IPS-18a (cell line): Measurements from ENCODE around the gene SERPINE1.

Experiments
- H3K27ac ChIP-seq: one replicate; pipeline ENCODE4 v1.5.1; 2013; ENCODE audit warnings: low read length
- H3K27me3 ChIP-seq: one replicate; pipeline ENCODE4 v1.6.1; 2013; ENCODE audit warnings: mild to moderate bottlenecking, low read length; ENCODE audit not compliant: control insufficient read depth, insufficient read depth
- H3K36me3 ChIP-seq: one replicate; pipeline ENCODE4 v1.6.1; 2013; ENCODE audit warnings: low read depth, low read length; ENCODE audit not compliant: control insufficient read depth
- H3K4me1 ChIP-seq: one replicate; pipeline ENCODE4 v1.6.1; 2013; ENCODE audit warnings: low read depth, low read length; ENCODE audit not compliant: control insufficient read depth
- H3K4me3 ChIP-seq: one replicate; pipeline ENCODE4 v1.5.1; 2013; ENCODE audit warnings: low read length
- H3K9ac ChIP-seq: one replicate; pipeline ENCODE4 v1.6.1; 2013; ENCODE audit warnings: mild to moderate bottlenecking, low read length, moderate library complexity
- H3K9me3 ChIP-seq: one replicate; pipeline ENCODE4 v1.6.1; 2013; ENCODE audit warnings: low read depth, low read length; ENCODE audit not compliant: control insufficient read depth

Gene SERPINE1

DNA sequence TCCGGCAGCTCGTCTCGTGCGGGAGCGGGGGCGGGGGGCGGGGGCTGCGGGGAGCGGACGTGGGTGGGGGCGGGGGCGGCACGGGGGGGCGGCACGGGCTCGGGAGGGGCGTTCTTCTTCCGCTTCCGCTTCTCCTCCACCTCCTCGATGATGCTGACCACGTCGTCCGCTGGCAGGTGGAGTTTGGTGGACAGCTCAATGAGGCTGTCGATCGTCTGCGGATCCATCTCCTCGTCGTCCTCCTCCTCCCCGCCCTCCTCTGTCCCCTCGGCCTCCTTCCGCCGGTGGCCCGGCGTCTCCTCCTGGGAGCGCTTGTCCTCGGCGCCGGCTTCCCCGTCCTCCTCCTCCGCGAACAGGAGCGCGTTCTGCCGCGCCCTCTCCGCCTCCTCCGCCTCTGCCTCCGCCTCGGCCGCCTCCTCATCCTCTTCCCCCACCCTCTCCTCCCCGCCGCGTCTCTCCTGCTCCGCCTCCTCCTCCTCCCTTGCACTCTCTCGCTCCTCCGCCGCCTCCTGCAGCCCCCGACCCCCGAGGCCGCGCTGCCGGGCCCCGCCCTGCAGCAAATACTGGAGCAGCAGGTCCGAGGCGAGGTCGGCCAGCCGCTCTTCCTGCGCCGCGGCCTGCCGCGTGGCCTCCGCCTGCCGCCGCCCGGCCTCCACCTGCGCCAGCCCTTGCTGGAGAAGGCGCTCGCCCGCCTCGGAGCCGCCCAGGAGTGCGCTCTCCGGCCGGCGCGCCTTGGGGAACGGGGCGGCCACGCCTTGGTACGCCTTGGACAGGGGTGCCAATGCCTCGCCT lies 36.6 kb downstream of the SERPINE1 start:
- H3K27me3 ChIP-seq, result peaks cover 59% of the 10 kb centered on the region
- peak overlapping the region; percentile 39 for H3K9ac ChIP-seq
- H3K36me3 ChIP-seq, result no peaks in the 10 kb centered on the region
- H3K4me1 ChIP-seq, result peaks cover 40% of the 10 kb centered on the region
- no peak overlapping the region for H3K27ac ChIP-seq
- peak overlapping the region; percentile 60 for H3K4me3 ChIP-seq
- no peaks in the 10 kb centered on the region for H3K9me3 ChIP-seq

- Histone ChIP-seq H3K36me3 (no peaks in the 10 kb centered on the region), H3K9ac (peak overlapping the region; percentile 39), H3K4me1 (peaks cover 45% of the 10 kb centered on the region), H3K27ac (no peak overlapping the region), H3K4me3 (peak overlapping the region; percentile 60), H3K27me3 (peaks cover 67% of the 10 kb centered on the region), H3K9me3 (no peaks in the 10 kb centered on the region)
Observed at GRCh38 chr7:101164071-101164840, 37.4 kb downstream of the SERPINE1 start.

DNA sequence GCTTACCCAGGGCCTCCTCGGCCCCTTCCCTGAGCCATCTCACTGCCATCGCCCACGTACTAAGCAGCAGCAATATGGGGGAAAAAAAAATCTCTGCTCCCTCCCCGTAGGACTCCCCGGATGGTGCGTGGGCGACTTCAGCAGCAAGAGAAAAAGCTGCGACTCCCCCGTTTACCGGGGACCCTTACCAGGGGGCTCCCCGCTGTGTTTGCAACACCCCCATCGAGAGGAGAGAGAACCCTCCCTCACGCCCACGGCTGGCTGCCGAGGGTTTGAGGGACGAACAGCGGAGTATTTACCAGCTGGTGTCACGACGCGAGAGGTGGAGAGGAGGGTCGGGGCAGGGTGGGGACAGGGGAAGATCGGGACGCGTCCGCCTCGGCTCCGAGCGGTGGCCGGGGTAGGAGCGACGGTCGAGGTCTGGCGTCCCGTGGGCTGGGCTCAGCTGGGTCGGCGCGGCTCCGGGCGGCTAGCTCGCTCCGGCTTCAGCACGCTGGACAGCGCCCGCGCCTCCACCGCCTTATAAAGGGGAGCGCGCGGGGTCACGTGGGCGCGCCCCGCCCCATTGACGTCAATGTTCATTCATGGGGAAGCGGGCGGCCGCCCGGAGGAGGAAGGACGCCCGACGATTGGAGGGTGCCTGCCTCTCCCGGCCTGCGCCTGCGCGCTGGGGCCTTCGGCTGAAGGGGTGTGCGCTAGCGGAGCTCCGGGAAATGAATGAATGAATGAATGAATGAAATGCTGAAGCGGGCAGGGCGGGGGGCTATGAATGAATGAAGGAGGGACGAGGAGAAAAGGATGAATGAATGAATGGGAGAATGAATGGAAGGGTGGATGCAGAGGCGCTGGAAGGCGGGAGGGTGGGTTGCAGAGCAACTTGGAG lies 38.4 kb downstream of the SERPINE1 start, which contains the start of gene VGF:
VGF (minus strand) TSS at position 495 of the 883 bp plus-strand sequence. CDS start 726 bp downstream, outside the sequence.
- Histone ChIP-seq H3K36me3 (no peaks in the 10 kb centered on the region), H3K4me3 (peak within 1 kb of the TSS; percentile 68), H3K9ac (no peak within 1 kb of the TSS), H3K4me1 (peaks cover 53% of the 10 kb centered on the region), H3K27ac (no peak within 1 kb of the TSS), H3K9me3 (no peaks in the 10 kb centered on the region), H3K27me3 (peaks cover 78% of the 10 kb centered on the region)

GRCh38 chr7:101165958-101166647 lies 39.2 kb downstream of the SERPINE1 start:
- H3K9ac ChIP-seq, result no peak overlapping the region
- H3K4me3 ChIP-seq, result peak overlapping the region; percentile 68
- peaks cover 59% of the 10 kb centered on the region for H3K4me1 ChIP-seq
- no peaks in the 10 kb centered on the region for H3K36me3 ChIP-seq
- H3K27ac ChIP-seq, result no peak overlapping the region
- H3K27me3 ChIP-seq, result peaks cover 85% of the 10 kb centered on the region
- no peaks in the 10 kb centered on the region for H3K9me3 ChIP-seq

DNA sequence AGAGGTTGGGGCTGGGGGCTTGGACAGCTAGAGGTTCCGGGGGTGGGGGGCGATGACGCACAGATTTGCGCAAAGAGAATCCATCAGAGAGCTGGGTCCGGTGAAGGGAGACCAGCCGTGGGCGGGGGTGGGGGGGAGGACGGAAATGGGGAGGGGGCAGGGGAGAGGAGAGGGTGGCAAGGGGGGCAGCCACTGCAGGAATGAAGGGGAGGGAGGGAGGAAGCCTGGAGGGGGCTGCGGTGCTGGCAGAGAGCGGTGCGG lies 39.7 kb downstream of the SERPINE1 start:
- Histone ChIP-seq H3K4me1 (peaks cover 59% of the 10 kb centered on the region), H3K27me3 (peaks cover 85% of the 10 kb centered on the region), H3K9ac (no peak overlapping the region), H3K27ac (no peak overlapping the region), H3K36me3 (no peaks in the 10 kb centered on the region), H3K9me3 (no peaks in the 10 kb centered on the region), H3K4me3 (peak overlapping the region; percentile 68)

DNA sequence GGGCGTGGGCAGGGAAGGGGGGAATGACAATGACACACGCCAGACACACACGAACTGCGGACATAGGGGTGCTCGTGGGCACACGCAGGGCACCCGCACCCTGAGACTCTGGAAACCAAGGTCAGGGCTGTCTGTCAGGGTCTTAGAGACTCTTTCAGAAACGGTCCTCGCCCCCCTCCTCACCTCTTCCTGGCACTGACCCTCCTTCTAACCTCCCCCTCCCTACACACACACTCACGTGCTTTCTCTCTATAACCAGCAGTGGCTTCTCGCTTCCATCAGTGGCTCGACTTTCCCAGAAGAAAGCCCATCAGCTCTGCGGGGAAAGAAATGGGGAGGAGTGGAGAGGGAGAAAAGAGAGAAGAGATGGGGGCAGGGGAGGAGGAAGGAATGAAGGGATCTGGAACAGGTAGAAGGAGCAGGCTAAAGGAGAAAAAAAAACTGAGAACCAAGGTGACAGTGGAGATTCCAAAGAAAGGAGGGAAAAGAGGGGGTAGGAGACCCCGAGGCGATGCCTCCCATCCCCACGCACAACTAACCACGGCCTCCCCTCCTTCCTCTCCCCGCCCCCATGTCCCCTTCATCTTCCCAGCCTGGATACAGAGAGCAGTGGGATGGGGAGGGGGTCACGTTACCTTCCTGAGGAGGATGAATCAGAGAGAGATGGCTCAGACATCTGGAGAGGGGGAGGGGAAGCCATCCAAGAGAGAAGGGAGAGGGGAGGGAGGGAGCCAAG lies 40.2 kb downstream of the SERPINE1 start:
- peaks cover 85% of the 10 kb centered on the region for H3K27me3 ChIP-seq

DNA sequence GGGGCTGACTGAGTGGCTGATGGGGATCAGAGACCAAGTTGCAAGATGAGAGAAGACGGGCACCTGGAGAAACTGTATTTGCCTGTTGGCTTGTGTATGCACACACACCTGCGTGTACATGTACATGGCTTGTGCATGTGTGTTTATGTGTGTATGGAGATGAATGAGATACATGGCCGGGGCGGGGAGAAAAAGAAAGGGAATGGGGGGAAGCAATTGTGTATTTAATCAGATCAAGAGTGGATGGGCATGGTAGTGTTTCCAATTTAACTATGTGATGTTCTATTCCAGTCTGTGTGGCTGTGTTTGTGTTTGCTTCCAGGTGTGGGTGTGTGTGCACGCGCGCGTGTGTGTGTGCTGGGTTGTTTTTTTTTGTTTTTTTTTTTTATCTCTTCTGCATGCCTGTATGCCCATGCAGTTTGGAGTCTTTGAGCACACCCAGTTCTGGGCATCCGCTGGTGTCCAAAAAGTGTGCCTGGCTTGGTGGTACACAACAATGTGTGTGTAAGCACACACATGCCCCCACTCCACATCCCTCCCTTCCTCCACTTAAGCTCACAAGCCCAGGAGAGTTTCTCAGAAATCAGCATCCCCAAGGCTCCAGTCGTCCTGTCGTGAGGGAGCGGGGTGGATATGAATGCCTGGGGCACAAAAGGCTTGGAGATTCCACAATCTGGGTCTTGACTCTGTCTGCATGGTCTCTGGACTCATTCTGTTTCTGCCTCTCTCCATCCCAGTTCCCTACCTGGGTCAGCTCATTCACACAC lies 40.9 kb downstream of the SERPINE1 start:
- no peaks in the 10 kb centered on the region for H3K9me3 ChIP-seq
- H3K4me3 ChIP-seq, result peak overlapping the region; percentile 49
- H3K27ac ChIP-seq, result no peak overlapping the region
- peaks cover 53% of the 10 kb centered on the region for H3K4me1 ChIP-seq
- no peaks in the 10 kb centered on the region for H3K36me3 ChIP-seq
- no peak overlapping the region for H3K9ac ChIP-seq
- peaks cover 88% of the 10 kb centered on the region for H3K27me3 ChIP-seq

More for the DNA sequence above, 40.2 kb downstream of the SERPINE1 start:
- Histone ChIP-seq H3K9ac (no peak overlapping the region), H3K9me3 (no peaks in the 10 kb centered on the region), H3K4me1 (peaks cover 58% of the 10 kb centered on the region), H3K27ac (no peak overlapping the region), H3K36me3 (no peaks in the 10 kb centered on the region), H3K4me3 (peak overlapping the region; percentile 49)

- Histone ChIP-seq H3K4me3 (peak overlapping the region; percentile 49), H3K4me1 (peaks cover 53% of the 10 kb centered on the region), H3K9ac (no peak overlapping the region), H3K27ac (no peak overlapping the region), H3K9me3 (no peaks in the 10 kb centered on the region), H3K36me3 (no peaks in the 10 kb centered on the region), H3K27me3 (peaks cover 95% of the 10 kb centered on the region)
Observed at GRCh38 chr7:101168412-101169049, 41.6 kb downstream of the SERPINE1 start.

DNA sequence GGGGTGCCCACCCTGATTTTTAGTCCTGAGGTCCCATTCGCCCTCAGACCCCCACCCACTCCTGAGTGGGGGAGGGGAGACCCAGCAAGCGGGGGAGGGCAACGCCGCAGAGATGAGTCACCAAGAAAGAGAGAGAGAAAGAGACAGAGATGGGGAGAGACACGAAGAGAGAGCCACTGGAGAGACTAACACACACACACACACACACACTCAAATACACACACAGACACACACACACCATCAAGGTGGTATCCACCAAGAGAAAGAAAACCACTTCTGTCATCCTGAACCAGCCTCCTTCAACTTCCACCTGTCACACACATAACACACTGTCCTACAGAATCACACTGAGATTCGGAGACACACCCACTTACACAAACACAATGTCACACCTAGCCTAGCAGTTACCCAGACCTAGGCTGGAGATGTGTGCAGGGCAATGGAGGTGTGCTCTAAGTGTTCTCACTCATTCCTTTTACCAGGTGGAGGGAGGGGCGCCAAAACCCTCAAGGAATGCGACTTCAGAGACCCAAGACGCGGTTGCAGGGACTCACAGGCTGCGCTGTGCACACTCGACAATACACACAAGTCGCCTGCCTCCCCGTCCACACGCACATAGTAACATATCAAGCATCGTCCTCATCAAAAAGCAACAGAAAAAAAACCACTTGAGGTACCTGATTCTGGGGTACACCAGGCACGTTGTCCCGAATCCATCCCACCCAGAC lies 42.4 kb downstream of the SERPINE1 start:
- no peak overlapping the region for H3K27ac ChIP-seq
- no peaks in the 10 kb centered on the region for H3K9me3 ChIP-seq
- no peaks in the 10 kb centered on the region for H3K36me3 ChIP-seq
- peaks cover 96% of the 10 kb centered on the region for H3K27me3 ChIP-seq
- peak overlapping the region; percentile 49 for H3K4me3 ChIP-seq
- H3K9ac ChIP-seq, result no peak overlapping the region
- H3K4me1 ChIP-seq, result peaks cover 53% of the 10 kb centered on the region
